Activated T-cell treated with anti-CD3 and anti-CD28 coated beads, Interleukin-2, amount 50 U/mL, for 24 hours (primary cell): ENCODE measurements around the gene SMG7.

Source experiments
- DNase-seq: peaks from one replicate; pipeline ENCODE4 v3.0.0-alpha.2; 2020
- H3K27ac Mint-ChIP-seq: 2 replicates; pipeline ENCODE4 v1.8.0; 2020; ENCODE audit warnings: mild to moderate bottlenecking, mixed read lengths
- H3K27me3 Mint-ChIP-seq: 2 replicates; pipeline ENCODE4 v1.8.0; 2020; ENCODE audit warnings: mixed read lengths
- H3K36me3 Mint-ChIP-seq: 2 replicates; pipeline ENCODE4 v1.8.0; 2020; ENCODE audit warnings: low read depth, mixed read lengths
- H3K4me1 Mint-ChIP-seq: 2 replicates; pipeline ENCODE4 v1.8.0; 2020; ENCODE audit warnings: low read depth, mixed read lengths
- H3K4me3 Mint-ChIP-seq: 2 replicates; pipeline ENCODE4 v1.8.0; 2020; ENCODE audit warnings: mild to moderate bottlenecking, moderate library complexity, mixed read lengths
- H3K9me3 Mint-ChIP-seq: 2 replicates; pipeline ENCODE4 v1.8.0; 2020; ENCODE audit warnings: mixed read lengths

SMG7 gene

DNA sequence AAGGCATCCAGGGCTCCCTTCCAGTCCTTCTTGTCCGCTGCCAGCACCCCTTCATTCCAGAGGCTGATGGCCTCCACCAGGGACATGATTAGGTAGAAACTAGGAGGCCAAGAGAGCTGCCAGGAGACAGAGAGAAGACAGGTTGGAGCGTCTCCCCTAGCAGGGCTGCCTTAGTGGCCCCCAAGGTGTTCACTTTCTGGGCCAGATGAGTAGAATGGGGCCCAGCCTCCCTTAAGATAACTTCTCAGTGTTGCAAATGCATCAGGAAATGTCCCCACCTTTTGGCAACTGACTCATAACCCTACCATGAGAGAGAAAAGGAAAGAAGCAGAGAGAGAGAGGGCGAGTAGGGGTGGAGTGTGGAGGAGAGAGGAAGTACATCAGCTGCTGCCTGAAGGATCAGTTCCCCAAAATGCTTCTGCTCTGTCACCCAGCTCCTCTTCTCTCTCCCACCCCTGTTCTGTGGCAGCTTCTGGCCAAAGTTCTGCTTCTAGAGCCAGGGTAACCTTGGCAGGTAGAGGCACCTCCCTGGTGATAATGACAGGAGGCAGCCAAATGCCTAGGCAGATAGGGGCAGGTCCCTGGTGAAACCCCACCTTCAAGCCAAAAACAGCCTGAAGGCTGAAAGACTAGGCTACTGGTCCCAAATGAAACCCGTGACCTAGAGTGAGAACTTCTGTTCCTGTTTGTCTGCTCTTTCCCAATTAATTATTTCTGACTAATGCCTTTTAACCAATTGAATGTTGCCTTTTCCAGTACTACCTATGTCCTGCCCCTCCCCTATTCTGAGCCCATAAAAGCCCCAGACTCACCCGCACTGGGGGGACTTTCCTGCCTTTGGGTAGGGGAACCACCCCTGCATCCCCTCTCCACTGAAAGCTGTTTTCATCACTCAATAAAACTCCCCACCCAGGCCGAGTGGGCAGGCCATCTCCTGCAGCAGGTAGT is 118.2 kb downstream of the SMG7 start, which contains the start of gene NCF2:
TSS of gene NCF2 (minus strand) at position 216 of the 948 bp plus-strand sequence. CDS start at position 86, 130 bp downstream.
- no peaks in the 10 kb centered on the region for H3K9me3 Mint-ChIP-seq
- peak within 1 kb of the TSS; percentile 23 for H3K4me3 Mint-ChIP-seq

DNA sequence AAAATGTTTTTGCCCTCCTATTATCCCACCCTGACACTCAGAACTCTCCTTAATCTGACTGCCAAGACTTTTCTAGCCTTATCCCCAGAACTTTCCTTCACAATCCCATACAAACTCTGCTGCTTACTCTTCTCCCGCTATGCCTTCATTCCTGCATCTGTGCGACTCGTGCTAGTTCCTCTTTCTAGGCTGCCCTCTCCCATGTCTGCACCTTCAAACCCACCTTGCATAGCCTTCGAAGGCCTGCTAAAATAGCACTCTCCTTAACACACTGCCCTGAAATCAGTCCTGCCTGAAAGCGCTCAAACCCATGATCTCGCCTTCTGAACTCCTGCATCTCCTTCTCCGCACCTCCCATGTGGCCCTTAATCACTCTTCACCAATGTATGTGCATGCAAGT is 120.4 kb downstream of the SMG7 start:
- Mint-ChIP-seq H3K27ac (no peak overlapping the region), H3K27me3 (peaks cover 7% of the 10 kb centered on the region), H3K9me3 (no peaks in the 10 kb centered on the region), H3K36me3 (no peaks in the 10 kb centered on the region), H3K4me3 (no peak overlapping the region), H3K4me1 (peaks cover 36% of the 10 kb centered on the region)
- DNase-seq = no peak

More for the DNA sequence above, 118.2 kb downstream of the SMG7 start, which contains the start of gene NCF2:
- peaks cover 36% of the 10 kb centered on the region for H3K4me1 Mint-ChIP-seq
- no peaks in the 10 kb centered on the region for H3K36me3 Mint-ChIP-seq
- H3K27ac Mint-ChIP-seq = peak within 1 kb of the TSS; percentile 85
- DNase-seq = no peak
- peaks cover 7% of the 10 kb centered on the region for H3K27me3 Mint-ChIP-seq

- Mint-ChIP-seq H3K27ac (no peak overlapping the region), H3K27me3 (peaks cover 7% of the 10 kb centered on the region), H3K4me3 (no peak overlapping the region), H3K4me1 (peaks cover 36% of the 10 kb centered on the region), H3K36me3 (no peaks in the 10 kb centered on the region), H3K9me3 (no peaks in the 10 kb centered on the region)
- DNase-seq = no peak
These were observed 121.1 kb downstream of the SMG7 start for GRCh38 chr1:183593356-183593755.

- H3K27me3 Mint-ChIP-seq = peaks cover 7% of the 10 kb centered on the region
- no peaks in the 10 kb centered on the region for H3K9me3 Mint-ChIP-seq
- DNase-seq = no peak
- no peak overlapping the region for H3K27ac Mint-ChIP-seq
- H3K4me3 Mint-ChIP-seq = no peak overlapping the region
- no peaks in the 10 kb centered on the region for H3K36me3 Mint-ChIP-seq
- H3K4me1 Mint-ChIP-seq = peaks cover 22% of the 10 kb centered on the region
These were observed 123.2 kb downstream of the SMG7 start for GRCh38 chr1:183595537-183595936.

GRCh38 chr1:183596500-183596899 is 124.2 kb downstream of the SMG7 start:
- Mint-ChIP-seq H3K4me3 (no peak overlapping the region), H3K27ac (no peak overlapping the region), H3K4me1 (peaks cover 15% of the 10 kb centered on the region), H3K27me3 (peaks cover 7% of the 10 kb centered on the region), H3K36me3 (no peaks in the 10 kb centered on the region), H3K9me3 (no peaks in the 10 kb centered on the region)
- no peak for DNase-seq

DNA sequence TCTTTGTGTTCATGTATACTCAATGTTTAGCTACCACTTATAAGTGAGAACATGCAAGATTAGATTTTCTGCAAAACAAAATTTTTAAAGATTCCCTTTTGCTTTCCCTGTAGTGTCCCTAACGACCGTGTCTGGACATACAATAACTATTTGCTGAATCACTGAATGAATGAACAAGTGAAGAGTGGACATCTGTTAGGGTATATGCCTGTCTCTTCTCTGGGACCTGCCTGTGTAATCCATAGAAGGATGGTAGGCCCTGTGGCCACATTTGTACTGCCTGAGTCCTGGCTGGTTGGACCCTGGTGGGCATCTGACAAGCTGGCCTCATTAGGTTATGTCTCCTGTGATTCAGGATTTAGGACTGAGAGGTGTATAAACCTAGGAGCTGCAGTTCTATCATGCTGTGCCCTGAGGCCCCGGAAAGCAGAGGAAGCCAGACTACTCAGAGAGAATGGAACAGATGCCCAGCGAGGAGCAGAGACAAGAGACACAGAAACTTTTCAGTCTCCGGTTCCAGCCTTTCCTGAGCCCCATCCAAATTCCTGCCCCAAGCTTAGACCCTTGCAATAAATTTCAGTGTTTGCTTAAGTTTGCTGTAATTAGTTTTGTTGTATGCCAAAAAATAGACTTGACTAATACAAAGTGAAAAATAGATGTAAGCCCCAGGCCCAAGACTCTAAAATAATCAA is 125.5 kb downstream of the SMG7 start:
- Mint-ChIP-seq H3K9me3 (no peaks in the 10 kb centered on the region), H3K36me3 (no peaks in the 10 kb centered on the region), H3K27me3 (peaks cover 7% of the 10 kb centered on the region), H3K4me1 (peaks cover 15% of the 10 kb centered on the region), H3K4me3 (no peak overlapping the region), H3K27ac (no peak overlapping the region)
- no peak for DNase-seq

GRCh38 chr1:183598386-183598785 is 126.1 kb downstream of the SMG7 start:
- Mint-ChIP-seq H3K27me3 (peaks cover 7% of the 10 kb centered on the region), H3K27ac (no peak overlapping the region), H3K4me3 (no peak overlapping the region), H3K4me1 (peaks cover 10% of the 10 kb centered on the region), H3K36me3 (no peaks in the 10 kb centered on the region), H3K9me3 (no peaks in the 10 kb centered on the region)
- no peak for DNase-seq

DNA sequence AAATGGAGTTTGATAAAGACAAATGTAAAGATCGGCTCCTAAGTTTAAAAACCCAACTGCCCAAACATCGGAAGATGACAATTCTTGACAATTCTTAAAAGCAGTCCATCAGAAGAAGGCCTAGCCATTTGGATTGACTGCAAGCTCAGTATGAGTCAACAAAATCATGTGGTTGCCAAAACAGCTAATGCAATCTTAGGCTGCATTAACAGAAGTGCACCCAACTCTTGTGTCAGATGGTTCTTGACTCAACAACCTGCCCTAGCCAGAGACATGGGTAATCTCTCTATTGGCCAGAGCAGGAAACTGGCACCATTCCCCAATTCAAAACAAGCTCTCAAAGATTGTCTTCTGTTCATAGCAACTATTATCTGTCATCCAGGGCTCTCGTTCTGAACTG is 127.8 kb downstream of the SMG7 start:
- no peak for DNase-seq
- no peaks in the 10 kb centered on the region for H3K9me3 Mint-ChIP-seq
- H3K36me3 Mint-ChIP-seq = no peaks in the 10 kb centered on the region
- H3K4me1 Mint-ChIP-seq = peaks cover 12% of the 10 kb centered on the region
- no peak overlapping the region for H3K4me3 Mint-ChIP-seq
- no peak overlapping the region for H3K27ac Mint-ChIP-seq
- peaks cover 9% of the 10 kb centered on the region for H3K27me3 Mint-ChIP-seq

- H3K27ac Mint-ChIP-seq = no peak overlapping the region
- DNase-seq = no peak
- no peaks in the 10 kb centered on the region for H3K36me3 Mint-ChIP-seq
- H3K4me3 Mint-ChIP-seq = no peak overlapping the region
- H3K9me3 Mint-ChIP-seq = no peaks in the 10 kb centered on the region
- H3K4me1 Mint-ChIP-seq = peaks cover 12% of the 10 kb centered on the region
- H3K27me3 Mint-ChIP-seq = peaks cover 7% of the 10 kb centered on the region
These were observed 128.3 kb downstream of the SMG7 start for GRCh38 chr1:183600634-183601033.

GRCh38 chr1:183602510-183602909 is 130.2 kb downstream of the SMG7 start:
- Mint-ChIP-seq H3K36me3 (no peaks in the 10 kb centered on the region), H3K27ac (no peak overlapping the region), H3K27me3 (peaks cover 7% of the 10 kb centered on the region), H3K4me1 (peaks cover 13% of the 10 kb centered on the region), H3K4me3 (no peak overlapping the region), H3K9me3 (no peaks in the 10 kb centered on the region)
- DNase-seq = no peak
